Smooth muscle cell (in vitro differentiated cells): Measurements from ENCODE around the gene SHISA6. TPM values are rescaled to one million over a fixed set of nuclear protein-coding genes. Genes with fewer than 3 reads are reported as not detected.

Experiments
- DNase-seq: peaks from one replicate; lab custom pipeline; 2025; ENCODE audit not compliant: unreplicated experiment; lab: John Stamatoyannopoulos, UW
- H2AFZ ChIP-seq: fragments of 200-600 bp; sonication (generic); 2 replicates; pipeline ENCODE4 v1.6.0; 2016; ENCODE audit warnings: antibody characterized with exemption, low read depth, mild to moderate bottlenecking
- H3F3A ChIP-seq: fragments of 200-600 bp; sonication (generic); 2 replicates; pipeline ENCODE4 v1.6.0; 2017; ENCODE audit warnings: antibody characterized with exemption, low read depth
- H3K27ac ChIP-seq: fragments of 200-600 bp; sonication (generic); 2 replicates; pipeline ENCODE4 v1.5.1; 2016; ENCODE audit warnings: low read depth, mild to moderate bottlenecking
- H3K27me3 ChIP-seq: fragments of 200-600 bp; sonication (generic); 2 replicates; pipeline ENCODE4 v1.6.1; 2016; ENCODE audit warnings: low read depth, mild to moderate bottlenecking
- H3K36me3 ChIP-seq: fragments of 200-600 bp; sonication (generic); 2 replicates; pipeline ENCODE4 v1.5.1; 2016; ENCODE audit warnings: low read depth
- H3K4me1 ChIP-seq: fragments of 200-600 bp; sonication (generic); 2 replicates; pipeline ENCODE4 v1.5.1; 2016; ENCODE audit warnings: low read depth
- H3K4me2 ChIP-seq: fragments of 200-600 bp; sonication (generic); 2 replicates; pipeline ENCODE4 v1.6.0; 2016; ENCODE audit warnings: mild to moderate bottlenecking
- H3K4me3 ChIP-seq: fragments of 200-600 bp; sonication (generic); 2 replicates; pipeline ENCODE4 v1.5.1; 2016; ENCODE audit warnings: mild to moderate bottlenecking
- H3K79me2 ChIP-seq: fragments of 200-600 bp; sonication (generic); 2 replicates; pipeline ENCODE4 v1.6.0; 2016; ENCODE audit warnings: low read depth, mild to moderate bottlenecking
- H3K9ac ChIP-seq: fragments of 200-600 bp; sonication (generic); 2 replicates; pipeline ENCODE4 v1.6.0; 2016; ENCODE audit warnings: low read depth
- H3K9me3 ChIP-seq: fragments of 200-600 bp; sonication (generic); replicated peaks from 2 replicates; pipeline ENCODE4 v1.5.1; 2016; ENCODE audit warnings: low read depth
- H4K20me1 ChIP-seq: fragments of 200-600 bp; sonication (generic); 2 replicates; pipeline ENCODE4 v1.6.0; 2016; ENCODE audit warnings: low read depth
- CTCF ChIP-seq: fragments of 200-600 bp; sonication (generic); IDR thresholded peaks from 2 replicates; pipeline ENCODE4 v1.5.1; 2017; ENCODE audit warnings: borderline replicate concordance, mild to moderate bottlenecking, antibody characterized with exemption; ENCODE audit not compliant: insufficient read depth, poor library complexity, severe bottlenecking
- WGBS: methylation state at CpG from one replicate; pipeline ENCODE4 v1.1.7; 2016; ENCODE audit warnings: low lambda C conversion rate; 5-methylcytosine and 5-hydroxymethylcytosine counted together
- polyA plus RNA-seq: library from polyadenylated mRNA; unstranded; fragments of >200 nt; fragmentation: Nextera tagmentation; extraction: Ambion mirVana; gene quantifications from 2 replicates; pipeline ENCODE4 v1.2.1, GENCODE V29; 2016
- total RNA-seq: library from RNA; depleted of rRNA; stranded (reverse); fragments of >200 nt; gene quantifications from 2 replicates; pipeline ENCODE4 v1.2.3, GENCODE V29; 2014

The SHISA6 gene
- total and polyA plus RNA-seq, 2 experiments from 2014 or later: 0.04 to 0.35 TPM

DNA sequence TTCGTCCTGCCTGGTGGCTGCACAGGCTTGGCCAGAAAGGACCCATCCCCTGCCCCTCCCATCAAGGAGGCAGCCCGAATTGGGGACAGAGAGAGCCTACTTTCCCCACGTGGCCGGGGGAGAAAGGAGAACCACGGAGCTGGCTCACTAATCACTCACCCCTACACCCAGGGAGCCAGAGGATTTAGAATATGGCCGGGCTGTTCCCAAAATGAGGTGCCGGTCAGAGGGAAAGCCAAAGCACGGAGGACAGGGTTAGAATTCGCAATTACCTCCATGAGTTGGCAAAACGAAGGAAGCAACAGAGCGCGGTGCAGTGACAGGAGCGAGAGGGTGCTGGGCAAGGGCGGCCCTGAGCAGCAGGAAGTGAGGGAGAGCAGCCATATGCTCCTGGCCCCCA, 33.1 kb downstream of the SHISA6 start:
- Histone ChIP-seq H3K4me3 (no peak overlapping the region), H3K9me3 (no peaks in the 10 kb centered on the region), H3K4me1 (no peaks in the 10 kb centered on the region), H3F3A (no peaks in the 10 kb centered on the region), H3K4me2 (no peak overlapping the region), H3K79me2 (no peaks in the 10 kb centered on the region), H2AFZ (no peak overlapping the region), H3K9ac (no peak overlapping the region), H3K36me3 (no peaks in the 10 kb centered on the region), H3K27ac (no peak overlapping the region), H3K27me3 (no peaks in the 10 kb centered on the region), H4K20me1 (no peaks in the 10 kb centered on the region)
- no peak for DNase-seq
- 92% methylated on average over 14 of the region's 14 CpGs for WGBS
- no peak for TF ChIP-seq CTCF

GRCh38 chr17:11276486-11276885, 35.5 kb downstream of the SHISA6 start:
- no peak overlapping the region for H3K27ac ChIP-seq
- no peaks in the 10 kb centered on the region for H3K79me2 ChIP-seq
- no peaks in the 10 kb centered on the region for H4K20me1 ChIP-seq
- no peaks in the 10 kb centered on the region for H3F3A ChIP-seq
- H3K4me2 ChIP-seq: no peak overlapping the region
- no peaks in the 10 kb centered on the region for H3K4me1 ChIP-seq
- no peaks in the 10 kb centered on the region for H3K36me3 ChIP-seq
- H2AFZ ChIP-seq: no peak overlapping the region
- no peaks in the 10 kb centered on the region for H3K27me3 ChIP-seq
- no peak overlapping the region for H3K4me3 ChIP-seq
- H3K9me3 ChIP-seq: no peaks in the 10 kb centered on the region
- no peak for TF ChIP-seq CTCF
- H3K9ac ChIP-seq: no peak overlapping the region
- WGBS: 75% methylated on average over 4 of the region's 4 CpGs
- no peak for DNase-seq

DNA sequence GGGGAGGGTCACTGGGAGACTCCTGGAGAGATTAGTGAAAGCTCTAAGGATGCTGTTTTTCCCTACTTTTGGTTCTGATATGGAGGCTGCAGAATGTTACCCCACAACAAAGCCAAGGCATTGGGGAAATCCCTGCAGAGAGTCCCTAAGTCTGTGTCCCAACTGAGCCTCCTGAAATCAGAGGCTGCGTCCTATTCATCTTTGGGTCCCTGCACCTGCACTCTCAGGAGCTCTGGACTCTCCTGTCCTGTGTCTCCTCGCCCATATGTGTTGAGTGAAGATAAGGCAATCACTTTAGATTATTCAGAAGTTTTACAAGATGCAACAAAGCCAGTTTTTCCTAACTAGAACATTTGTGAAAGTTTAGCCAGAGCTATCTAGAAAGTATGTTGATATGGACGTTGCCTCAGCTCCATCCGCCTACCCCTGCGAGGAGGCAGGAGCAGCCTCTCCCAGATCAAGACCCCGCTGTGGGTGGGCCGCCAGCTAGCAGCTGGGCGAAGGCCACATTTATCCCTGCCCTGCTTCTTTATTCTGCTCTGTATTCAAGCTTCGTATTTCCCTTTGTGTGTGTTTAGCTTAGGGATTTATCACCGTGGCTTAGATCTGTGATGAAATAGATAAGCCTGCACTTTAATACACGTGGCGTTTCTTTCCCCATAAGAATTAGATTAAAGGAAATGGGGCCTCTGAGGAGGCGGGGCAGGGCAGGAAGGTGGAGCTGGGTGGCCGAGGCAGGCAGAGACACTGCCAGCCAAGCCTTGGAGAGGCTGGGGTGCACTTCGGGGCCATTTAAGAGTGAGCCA, 37.4 kb downstream of the SHISA6 start:
- H3K4me2 ChIP-seq: no peak overlapping the region
- H4K20me1 ChIP-seq: no peaks in the 10 kb centered on the region
- no peak overlapping the region for H3K4me3 ChIP-seq
- no peak overlapping the region for H3K9ac ChIP-seq
- H3K4me1 ChIP-seq: no peaks in the 10 kb centered on the region
- no peaks in the 10 kb centered on the region for H3K27me3 ChIP-seq
- no peaks in the 10 kb centered on the region for H3K79me2 ChIP-seq
- H3F3A ChIP-seq: no peaks in the 10 kb centered on the region
- H3K27ac ChIP-seq: no peak overlapping the region
- no peak overlapping the region for H2AFZ ChIP-seq
- no peak for TF ChIP-seq CTCF
- 69% methylated on average over 15 of the region's 15 CpGs for WGBS
- H3K36me3 ChIP-seq: no peaks in the 10 kb centered on the region
- DNase-seq: no peak
- no peaks in the 10 kb centered on the region for H3K9me3 ChIP-seq

DNA sequence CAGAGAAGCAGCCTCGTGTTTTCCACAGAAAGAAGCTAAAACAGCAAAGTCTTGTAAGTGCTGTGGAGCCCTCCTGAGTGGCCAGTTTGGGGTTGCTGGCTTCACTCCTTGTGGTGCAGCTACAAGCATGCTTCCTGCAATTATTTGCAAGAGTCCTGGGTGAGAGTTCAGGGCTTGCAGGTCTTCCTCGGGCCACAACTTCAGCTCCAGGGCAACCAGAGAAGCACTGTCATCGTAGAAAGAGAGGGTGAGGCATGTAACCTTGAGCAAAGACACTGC, 37.9 kb downstream of the SHISA6 start:
- Histone ChIP-seq H3K4me2 (no peak overlapping the region), H3K79me2 (no peaks in the 10 kb centered on the region), H4K20me1 (no peaks in the 10 kb centered on the region), H3K9ac (no peak overlapping the region), H3F3A (no peaks in the 10 kb centered on the region), H3K4me3 (no peak overlapping the region), H3K4me1 (no peaks in the 10 kb centered on the region), H3K27ac (no peak overlapping the region), H3K9me3 (no peaks in the 10 kb centered on the region), H3K27me3 (no peaks in the 10 kb centered on the region), H2AFZ (no peak overlapping the region), H3K36me3 (no peaks in the 10 kb centered on the region)
- no peak for DNase-seq
- 81% methylated on average over 3 of the region's 3 CpGs for WGBS
- TF ChIP-seq CTCF: no peak
